Astrocyte (in vitro differentiated cells and primary cell): ENCODE measurements around the gene RHOBTB1. TPM values are rescaled to one million over a fixed set of nuclear protein-coding genes. Genes with fewer than 3 reads are reported as not detected.

Experiments used
- DNase-seq: peaks from one replicate; pipeline ENCODE4 v3.0.0-alpha.2; 2010; ENCODE audit warnings: low read depth
- FAIRE-seq: peaks from 2 replicates; lab custom pipeline; 2011; peaks lifted over from hg19 to GRCh38; lab: Jason Lieb, UNC
- H2AFZ ChIP-seq: 2 replicates; pipeline ENCODE4 v1.6.0; 2012; ENCODE audit warnings: low read depth, low read length, inconsistent platforms
- H3K27ac ChIP-seq: 2 replicates; pipeline ENCODE4 v1.5.1; 2011; ENCODE audit warnings: low read depth, low read length, inconsistent platforms
- H3K27me3 ChIP-seq: 2 replicates; pipeline ENCODE4 v1.6.0; 2011; ENCODE audit warnings: low read length, inconsistent platforms; ENCODE audit not compliant: insufficient read depth
- H3K36me3 ChIP-seq: 2 replicates; pipeline ENCODE4 v1.5.1; 2011; ENCODE audit warnings: low read length, inconsistent platforms; ENCODE audit not compliant: insufficient read depth
- H3K4me1 ChIP-seq: 2 replicates; pipeline ENCODE4 v1.5.1; 2011; ENCODE audit warnings: low read length, inconsistent platforms; ENCODE audit not compliant: insufficient read depth
- H3K4me2 ChIP-seq: 2 replicates; pipeline ENCODE4 v1.6.0; 2012; ENCODE audit warnings: low read length, inconsistent platforms
- H3K4me3 ChIP-seq: 2 replicates; pipeline ENCODE4 v1.5.1; 2011; ENCODE audit warnings: low read depth, mild to moderate bottlenecking, low read length, inconsistent platforms; ENCODE audit not compliant: insufficient read depth
- H3K79me2 ChIP-seq: 2 replicates; pipeline ENCODE4 v1.6.0; 2012; ENCODE audit warnings: mild to moderate bottlenecking, low read length, inconsistent platforms; ENCODE audit not compliant: insufficient read depth
- H3K9ac ChIP-seq: 2 replicates; pipeline ENCODE4 v1.6.0; 2012; ENCODE audit warnings: mild to moderate bottlenecking, low read length, inconsistent platforms
- H3K9me3 ChIP-seq: 2 replicates; pipeline ENCODE4 v1.5.1; 2012; ENCODE audit warnings: low read depth, mild to moderate bottlenecking, low read length, inconsistent platforms; ENCODE audit not compliant: insufficient read depth
- H4K20me1 ChIP-seq: 2 replicates; pipeline ENCODE4 v1.6.0; 2012; ENCODE audit warnings: low read length, inconsistent platforms; ENCODE audit not compliant: insufficient read depth
- H3K27ac Mint-ChIP-seq: one replicate; pipeline ENCODE4 v1.8.0; 2021; ENCODE audit warnings: mild to moderate bottlenecking, mixed read lengths; ENCODE audit not compliant: unreplicated experiment
- H3K27me3 Mint-ChIP-seq: one replicate; pipeline ENCODE4 v1.8.0; 2021; ENCODE audit warnings: low read depth, mixed read lengths; ENCODE audit not compliant: unreplicated experiment
- H3K36me3 Mint-ChIP-seq: one replicate; pipeline ENCODE4 v1.8.0; 2021; ENCODE audit warnings: low read depth, mixed read lengths; ENCODE audit not compliant: unreplicated experiment
- H3K4me1 Mint-ChIP-seq: one replicate; pipeline ENCODE4 v1.8.0; 2021; ENCODE audit warnings: low read depth, mixed read lengths; ENCODE audit not compliant: unreplicated experiment
- H3K4me3 Mint-ChIP-seq: one replicate; pipeline ENCODE4 v1.8.0; 2021; ENCODE audit warnings: mild to moderate bottlenecking, moderate library complexity, mixed read lengths; ENCODE audit not compliant: unreplicated experiment
- H3K9me3 Mint-ChIP-seq: one replicate; pipeline ENCODE4 v1.8.0; 2021; ENCODE audit warnings: mild to moderate bottlenecking, mixed read lengths; ENCODE audit not compliant: unreplicated experiment
- CTCF ChIP-seq: IDR thresholded peaks from 2 replicates; pipeline ENCODE4 v1.5.1; 2011; ENCODE audit warnings: low read depth, mild to moderate bottlenecking, inconsistent platforms, low read length, moderate library complexity; ENCODE audit not compliant: insufficient read depth
- EZH2 ChIP-seq: IDR thresholded peaks from 2 replicates; pipeline ENCODE4 v1.6.1; 2012; ENCODE audit warnings: mild to moderate bottlenecking, low read length, inconsistent platforms; ENCODE audit not compliant: insufficient read depth
- total RNA-seq: library from RNA; stranded (reverse); gene quantifications from 2 replicates; pipeline ENCODE4 v1.2.1, GENCODE V29; 2021

Gene RHOBTB1
- total RNA-seq, 1 donor from 2014 or later: 46.5 TPM

GRCh38 chr10:60877061-60877776 is 66.8 kb downstream of the RHOBTB1 start:
- Mint-ChIP-seq H3K9me3 (no peaks in the 10 kb centered on the region), H3K36me3 (peaks cover 34% of the 10 kb centered on the region), H3K27me3 (no peaks in the 10 kb centered on the region), H3K27ac (no peak overlapping the region), H3K4me1 (no peaks in the 10 kb centered on the region), H3K4me3 (no peak overlapping the region)
- DNase-seq: no peak
- Histone ChIP-seq H3K79me2 (no peaks in the 10 kb centered on the region), H4K20me1 (no peaks in the 10 kb centered on the region), H3K9me3 (no peaks in the 10 kb centered on the region), H3K4me3 (no peak overlapping the region), H3K4me1 (no peaks in the 10 kb centered on the region), H2AFZ (no peak overlapping the region), H3K27me3 (no peaks in the 10 kb centered on the region), H3K4me2 (no peak overlapping the region), H3K27ac (no peak overlapping the region), H3K36me3 (peaks cover 3% of the 10 kb centered on the region), H3K9ac (no peak overlapping the region)
- FAIRE-seq: no peak
- no peak for TF ChIP-seq CTCF
- no peak for TF ChIP-seq EZH2

- DNase-seq: no peak
- Mint-ChIP-seq H3K9me3 (no peaks in the 10 kb centered on the region), H3K4me3 (no peak overlapping the region), H3K27ac (no peak overlapping the region), H3K4me1 (no peaks in the 10 kb centered on the region), H3K27me3 (no peaks in the 10 kb centered on the region), H3K36me3 (peaks cover 41% of the 10 kb centered on the region)
- H3K4me2 ChIP-seq: no peak overlapping the region
- H3K27ac ChIP-seq: no peak overlapping the region
- FAIRE-seq: no peak
- H3K4me1 ChIP-seq: no peaks in the 10 kb centered on the region
- TF ChIP-seq EZH2 (no peak), CTCF (no peak)
- H3K27me3 ChIP-seq: no peaks in the 10 kb centered on the region
- peaks cover 3% of the 10 kb centered on the region for H3K36me3 ChIP-seq
- no peak overlapping the region for H2AFZ ChIP-seq
- no peak overlapping the region for H3K9ac ChIP-seq
- H3K79me2 ChIP-seq: no peaks in the 10 kb centered on the region
- no peaks in the 10 kb centered on the region for H4K20me1 ChIP-seq
- H3K4me3 ChIP-seq: no peak overlapping the region
- H3K9me3 ChIP-seq: no peaks in the 10 kb centered on the region
These were observed 70.2 kb downstream of the RHOBTB1 start for GRCh38 chr10:60873758-60874157.

DNA sequence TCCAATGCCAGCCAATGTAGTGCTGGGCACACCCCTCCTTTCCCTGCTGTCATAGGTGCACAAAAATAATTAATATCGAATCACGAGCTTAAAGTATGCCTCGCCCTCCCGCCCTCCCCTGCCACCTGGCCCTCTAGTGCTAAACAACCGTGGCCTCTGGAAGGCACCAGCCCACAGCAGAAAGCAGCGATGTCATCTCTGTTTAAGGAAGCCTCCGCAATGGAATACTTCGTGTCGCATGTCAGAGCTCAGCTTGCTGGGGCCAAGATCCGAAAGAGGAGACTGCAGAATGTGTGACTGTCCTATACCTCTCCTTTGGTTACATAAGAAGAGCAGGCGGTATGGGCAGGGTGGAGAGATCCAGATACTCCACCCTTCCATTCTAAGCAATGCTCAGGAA is 71.5 kb downstream of the RHOBTB1 start:
- no peaks in the 10 kb centered on the region for H3K27me3 Mint-ChIP-seq
- Histone ChIP-seq H2AFZ (no peak overlapping the region), H3K36me3 (peaks cover 3% of the 10 kb centered on the region), H4K20me1 (no peaks in the 10 kb centered on the region), H3K79me2 (no peaks in the 10 kb centered on the region), H3K9ac (no peak overlapping the region), H3K27ac (no peak overlapping the region), H3K4me3 (no peak overlapping the region), H3K27me3 (no peaks in the 10 kb centered on the region), H3K9me3 (no peaks in the 10 kb centered on the region), H3K4me1 (no peaks in the 10 kb centered on the region), H3K4me2 (no peak overlapping the region)
- no peak overlapping the region for H3K4me3 Mint-ChIP-seq
- no peaks in the 10 kb centered on the region for H3K4me1 Mint-ChIP-seq
- TF ChIP-seq EZH2 (no peak), CTCF (no peak)
- no peaks in the 10 kb centered on the region for H3K9me3 Mint-ChIP-seq
- DNase-seq: no peak
- no peak for FAIRE-seq
- H3K27ac Mint-ChIP-seq: no peak overlapping the region
- H3K36me3 Mint-ChIP-seq: peaks cover 36% of the 10 kb centered on the region
